ENCODE measurements around the gene TOLLIP.

TOLLIP gene

GRCh38 chr11:1327064-1327460, 17.6 kb upstream of the TOLLIP start:
- DNase-seq (ENCODE audit: extremely low read depth, low read depth), result no peak
- no peak for TF ChIP-seq CTCF (IDR thresholded peaks at IDR 0.05; ENCODE audit: low read depth, low read length, missing control alignments)

GRCh38 chr11:1326435-1327063, 17.1 kb upstream of the TOLLIP start:
- no peak overlapping the region for H3K4me3 ChIP-seq (replicated peaks; ENCODE audit: low read depth, low read length)
- DNase-seq (ENCODE audit: extremely low read depth, low read depth), result no peak

More at GRCh38 chr11:1327064-1327460, 17.6 kb upstream of the TOLLIP start:
- no peak overlapping the region for H3K4me3 ChIP-seq (replicated peaks; ENCODE audit: low read depth, low read length)

GRCh38 chr11:1323774-1324173, 14.3 kb upstream of the TOLLIP start:
- no peak overlapping the region for H3K4me3 ChIP-seq (replicated peaks; ENCODE audit: low read depth, low read length)
- TF ChIP-seq CTCF (IDR thresholded peaks at IDR 0.05; ENCODE audit: low read depth, low read length, missing control alignments), result no peak
- DNase-seq (ENCODE audit: extremely low read depth, low read depth), result no peak

More at GRCh38 chr11:1326435-1327063, 17.1 kb upstream of the TOLLIP start:
- no peak for TF ChIP-seq CTCF (IDR thresholded peaks at IDR 0.05; ENCODE audit: low read depth, low read length, missing control alignments)

- DNase-seq (ENCODE audit: extremely low read depth, low read depth), result no peak
- no peak for TF ChIP-seq CTCF (IDR thresholded peaks at IDR 0.05; ENCODE audit: low read depth, low read length, missing control alignments)
Measured at GRCh38 chr11:1317993-1318392, 8.6 kb upstream of the TOLLIP start.

GRCh38 chr11:1317432-1317831, 8.0 kb upstream of the TOLLIP start:
- DNase-seq (ENCODE audit: extremely low read depth, low read depth), result no peak
- no peak for TF ChIP-seq CTCF (IDR thresholded peaks at IDR 0.05; ENCODE audit: low read depth, low read length, missing control alignments)
- no peak overlapping the region for H3K4me3 ChIP-seq (replicated peaks; ENCODE audit: low read depth, low read length)

More at GRCh38 chr11:1317993-1318392, 8.6 kb upstream of the TOLLIP start:
- H3K4me3 ChIP-seq (replicated peaks; ENCODE audit: low read depth, low read length), result no peak overlapping the region

GRCh38 chr11:1310772-1311468, 1.5 kb upstream of the TOLLIP start:
- no peak for TF ChIP-seq CTCF (IDR thresholded peaks at IDR 0.05; ENCODE audit: low read depth, low read length, missing control alignments)
- H3K4me3 ChIP-seq (replicated peaks; ENCODE audit: low read depth, low read length), result peak overlapping the region; percentile 63; the same call in 1 of the 2 replicates
- no peak for DNase-seq (ENCODE audit: extremely low read depth, low read depth)

Data from HFF-Myc (cell line).